Measurements from ENCODE around the gene DGKQ.

GRCh38 chr4:945274-946102 is 27.9 kb downstream of the DGKQ start:
- TF ChIP-seq CTCF (IDR thresholded peaks at IDR 0.05) = no peak
- no peak for TF ChIP-seq ZFX (IDR thresholded peaks at IDR 0.05; ENCODE audit: borderline replicate concordance)

Data from 22Rv1 (cell line).